GM21447 (cell line): ENCODE data around the gene TTLL5.

Source experiments
- ATAC-seq: cut with Tn5 transposase; IDR thresholded peaks from one replicate; pipeline ENCODE4 v1.9.1; 2021; ENCODE audit not compliant: unreplicated experiment

Gene TTLL5

DNA sequence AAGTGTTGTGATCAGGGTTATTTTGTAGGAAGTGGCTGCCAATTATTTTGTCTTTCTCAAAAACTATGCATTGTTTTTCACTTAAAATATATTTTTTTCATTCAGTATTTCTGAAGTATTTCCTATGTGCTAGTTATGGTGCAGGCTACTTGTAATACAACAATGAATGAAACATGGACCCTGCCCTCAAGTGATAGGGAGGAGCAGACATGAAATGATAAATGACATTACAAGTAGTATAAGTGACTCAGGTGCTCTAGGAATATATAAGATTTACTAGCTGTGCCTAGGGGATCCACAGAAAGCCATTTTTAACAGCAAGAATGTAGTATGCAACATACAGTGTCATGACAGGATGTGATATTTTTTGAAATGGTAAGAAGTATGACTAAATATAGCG, 65.3 kb downstream of the TTLL5 start:
- ATAC-seq: no peak

DNA sequence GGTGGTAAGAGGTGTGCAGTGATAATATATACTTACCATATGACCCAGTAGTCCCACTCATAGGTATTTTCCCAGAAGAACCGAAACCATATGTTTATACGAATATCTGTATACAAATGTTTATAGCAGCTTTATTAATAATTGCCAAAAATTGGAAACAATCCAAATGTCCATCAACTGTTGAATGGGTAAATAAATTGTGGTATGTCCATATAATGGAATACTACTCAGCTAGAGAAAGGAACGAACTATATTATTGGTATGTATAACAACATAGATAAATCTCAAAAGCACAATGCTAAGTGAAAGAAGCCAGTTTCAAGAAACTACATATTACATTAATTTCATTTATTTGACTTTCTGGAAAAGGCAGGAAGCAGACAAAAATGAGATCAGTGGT, 66.1 kb downstream of the TTLL5 start:
- no peak for ATAC-seq

DNA sequence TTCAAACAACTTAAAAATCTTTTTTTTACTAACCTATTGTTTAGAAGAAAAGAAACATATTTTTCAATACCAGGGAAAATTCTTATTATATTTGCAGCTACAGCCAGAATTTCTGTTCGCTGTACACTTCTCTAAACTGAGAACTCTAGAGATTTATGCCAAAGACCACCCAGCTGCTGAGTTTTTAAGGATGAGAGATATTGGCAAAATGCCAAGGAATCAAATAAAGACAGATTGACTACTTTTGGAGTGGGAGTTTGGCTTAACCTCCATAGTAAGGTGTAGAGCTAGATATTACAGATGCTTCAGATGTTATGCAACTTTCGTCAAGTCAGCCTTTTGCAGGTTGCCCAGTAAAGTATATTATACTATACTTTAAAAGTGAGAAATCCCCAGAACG, 71.8 kb downstream of the TTLL5 start:
- ATAC-seq: no peak

DNA sequence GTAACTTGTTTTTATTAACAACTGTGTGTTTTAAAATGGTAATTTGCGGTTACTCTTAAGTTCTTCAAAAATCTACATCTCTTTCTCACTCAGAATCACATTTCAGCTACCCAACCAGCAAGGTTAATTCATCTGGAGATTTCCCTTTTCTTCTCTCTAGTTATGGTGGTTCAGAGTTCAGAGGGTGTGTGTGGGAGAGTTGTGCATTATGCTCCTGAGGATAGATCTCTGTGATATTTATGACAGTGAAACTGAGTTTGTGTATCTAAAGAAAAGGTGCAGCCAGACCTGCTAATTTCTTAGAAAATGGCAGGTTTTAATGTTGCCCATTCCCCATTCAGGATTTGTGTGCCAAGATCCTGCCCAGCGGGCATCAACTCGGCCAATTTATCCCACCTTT, 73.8 kb downstream of the TTLL5 start:
- no peak for ATAC-seq

DNA sequence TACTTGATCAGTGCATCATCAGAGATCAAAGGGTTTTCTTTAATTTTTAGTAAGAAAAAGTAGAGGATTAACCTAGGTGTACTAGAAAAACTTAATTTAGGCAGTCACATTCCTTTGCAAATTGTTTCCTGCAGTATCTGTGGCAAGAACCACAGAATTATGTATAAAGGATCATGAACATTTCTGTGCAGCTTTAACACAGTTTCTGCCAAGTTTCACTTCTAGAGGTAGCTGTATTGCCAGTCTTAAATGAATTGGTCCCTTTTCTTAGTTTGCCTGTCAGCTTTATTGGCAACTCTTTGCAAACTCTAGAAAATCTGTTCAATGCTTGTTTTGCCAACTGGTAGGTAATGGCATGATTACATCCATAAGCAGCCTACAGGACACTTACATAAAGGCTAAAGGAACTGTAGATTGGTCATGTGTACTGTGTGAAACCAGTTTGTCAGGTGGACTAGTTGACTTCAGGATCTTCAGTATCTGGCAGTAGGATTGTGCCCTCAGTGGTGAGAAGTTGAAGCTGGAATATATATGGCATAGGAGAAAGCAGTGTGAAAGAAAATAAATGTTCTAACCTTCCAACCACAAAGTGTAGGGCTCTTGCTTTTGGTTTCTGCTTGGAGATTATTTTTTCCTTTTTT, 75.9 kb downstream of the TTLL5 start:
- no peak for ATAC-seq

DNA sequence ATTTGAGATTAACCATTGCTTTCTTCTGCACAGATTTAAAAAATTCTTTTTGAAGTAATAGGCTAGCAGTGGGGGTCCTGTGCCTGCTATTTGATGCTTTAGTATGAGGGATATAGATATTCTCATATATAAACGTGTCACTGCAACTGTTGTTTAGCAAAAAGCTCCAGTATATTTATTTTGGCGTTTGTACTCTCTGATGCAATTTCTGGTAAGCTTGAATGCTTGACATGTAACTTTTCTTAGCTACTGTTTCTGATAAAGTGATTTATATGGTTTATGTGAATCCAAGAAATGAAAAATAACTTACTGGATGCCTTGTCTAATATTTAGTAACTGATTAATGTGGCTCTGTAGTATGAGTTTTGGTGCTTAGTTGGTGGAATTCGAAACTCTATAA, 77.1 kb downstream of the TTLL5 start:
- ATAC-seq: no peak

DNA sequence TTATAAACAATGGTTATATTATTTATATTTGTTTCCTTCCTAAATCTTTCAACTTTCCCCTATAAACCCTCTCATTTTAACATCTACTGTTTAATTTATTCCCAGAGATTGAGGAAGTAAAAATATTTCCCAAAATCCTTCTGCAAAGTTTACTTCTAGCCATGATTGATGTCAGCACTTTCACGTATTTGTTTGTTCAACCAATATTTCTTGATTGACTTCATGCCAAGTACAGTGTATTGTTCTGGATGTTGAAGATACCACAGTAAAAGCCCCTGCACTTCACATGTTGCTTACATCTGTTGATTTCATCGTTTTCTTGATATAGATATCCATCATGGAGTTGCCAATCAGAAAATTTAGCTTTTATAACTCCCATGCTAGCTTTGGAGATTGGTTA, 81.8 kb downstream of the TTLL5 start:
- no peak for ATAC-seq

DNA sequence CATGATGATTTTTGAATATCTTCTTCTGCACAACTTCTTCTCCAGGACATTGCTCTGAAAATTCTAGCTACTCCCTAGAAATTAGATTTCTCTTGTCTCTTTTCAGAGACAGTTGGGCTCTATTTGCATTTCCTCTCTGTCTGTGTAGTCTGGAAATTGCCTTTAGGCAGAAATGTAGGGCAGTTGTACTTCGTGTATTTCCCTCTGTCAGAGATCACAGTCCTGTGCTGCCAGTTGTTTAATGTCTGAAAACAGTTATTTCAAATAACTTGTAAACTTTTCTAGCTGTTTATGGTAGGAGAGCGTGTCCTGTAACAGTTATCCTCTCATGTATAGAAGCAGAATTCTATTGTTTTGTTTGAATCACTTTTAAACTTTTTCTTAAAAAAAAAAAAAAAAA, 86.9 kb downstream of the TTLL5 start:
- ATAC-seq: no peak

DNA sequence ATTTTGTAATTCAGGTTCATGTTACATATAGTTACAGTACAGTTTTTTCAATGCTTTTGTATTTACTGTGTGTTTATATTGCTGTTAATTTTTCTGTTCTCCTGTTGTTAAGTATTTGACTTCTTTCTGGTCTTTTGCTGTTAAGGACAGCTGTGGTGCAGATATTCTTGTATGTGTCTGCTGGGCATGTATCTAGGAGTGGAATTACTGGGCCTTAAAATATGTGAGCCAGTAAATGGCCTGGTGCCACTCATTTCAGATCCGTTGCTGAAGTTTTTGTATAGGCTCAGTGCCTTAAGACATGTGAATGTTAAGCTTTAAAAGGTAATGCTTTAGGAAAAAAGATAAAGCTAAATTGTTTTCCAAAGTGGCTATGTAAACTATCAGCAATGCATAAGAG, 87.3 kb downstream of the TTLL5 start:
- no peak for ATAC-seq

DNA sequence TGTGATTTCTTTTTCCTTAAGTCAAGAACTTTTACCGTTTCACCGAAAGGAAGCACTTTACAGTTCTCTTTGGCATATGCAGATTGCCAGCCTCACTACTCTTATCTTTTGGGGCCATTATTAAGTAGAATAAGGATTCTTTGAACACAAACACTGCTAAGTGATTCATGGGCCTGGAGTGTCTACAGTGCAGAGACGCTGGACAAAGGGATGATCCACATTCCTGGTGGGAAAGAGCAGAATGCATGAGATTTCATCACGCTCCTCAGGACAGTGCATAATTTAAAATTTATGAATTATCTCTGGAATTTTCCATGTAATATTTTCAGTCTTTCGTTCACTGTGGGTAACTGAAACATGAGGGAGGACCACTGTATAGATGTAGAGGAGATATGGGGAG, 90.2 kb downstream of the TTLL5 start:
- ATAC-seq: no peak

DNA sequence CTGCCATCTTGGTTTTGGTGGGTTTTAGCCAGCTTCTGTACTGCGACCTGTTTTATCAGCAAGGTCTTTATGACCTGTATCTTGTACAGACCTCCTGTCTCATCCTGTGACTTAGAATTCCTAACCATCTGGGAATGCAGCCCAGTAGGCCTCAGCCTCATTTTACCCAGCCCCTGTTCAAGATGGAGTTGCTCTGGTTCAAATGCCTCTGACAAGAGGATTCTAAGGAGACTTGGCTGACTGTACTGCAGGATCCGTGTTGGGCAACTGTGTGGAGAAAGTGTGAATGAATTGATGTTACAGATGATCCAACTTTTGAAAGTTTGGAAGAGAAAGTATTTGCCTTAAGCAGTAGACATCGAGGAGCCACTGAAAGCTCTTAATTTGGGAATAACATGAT, 91.0 kb downstream of the TTLL5 start:
- ATAC-seq: no peak

DNA sequence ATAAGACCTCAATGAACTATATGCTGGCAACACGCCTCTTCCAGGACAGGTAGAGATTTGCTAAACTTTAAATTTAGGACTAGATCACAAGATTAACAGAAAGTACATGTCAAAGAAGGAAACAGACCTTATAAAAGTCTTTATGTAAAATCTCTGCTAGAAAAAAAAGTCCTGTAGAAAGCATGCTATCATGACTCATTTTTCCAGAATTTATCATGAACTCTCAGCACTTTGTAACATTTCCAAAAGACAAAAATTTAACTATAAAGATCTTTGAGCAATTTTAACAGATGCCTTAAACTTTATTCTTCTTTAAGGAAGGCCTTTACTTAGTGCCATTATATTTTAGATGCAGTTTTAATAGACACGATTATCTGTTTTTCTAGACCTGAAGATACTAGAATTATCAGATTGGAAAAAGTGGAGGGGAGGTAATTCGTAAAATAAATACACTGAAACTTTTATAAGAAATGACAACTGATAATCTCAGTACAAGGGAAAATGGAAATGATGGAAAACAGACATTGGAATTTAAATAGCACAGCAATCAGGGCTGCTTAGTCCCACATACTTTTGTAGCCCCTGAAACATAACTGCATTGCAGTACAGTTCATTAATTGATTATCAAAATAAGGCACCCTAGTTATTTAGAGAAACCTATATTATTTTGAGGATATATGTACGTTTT, 92.0 kb downstream of the TTLL5 start:
- ATAC-seq: no peak

DNA sequence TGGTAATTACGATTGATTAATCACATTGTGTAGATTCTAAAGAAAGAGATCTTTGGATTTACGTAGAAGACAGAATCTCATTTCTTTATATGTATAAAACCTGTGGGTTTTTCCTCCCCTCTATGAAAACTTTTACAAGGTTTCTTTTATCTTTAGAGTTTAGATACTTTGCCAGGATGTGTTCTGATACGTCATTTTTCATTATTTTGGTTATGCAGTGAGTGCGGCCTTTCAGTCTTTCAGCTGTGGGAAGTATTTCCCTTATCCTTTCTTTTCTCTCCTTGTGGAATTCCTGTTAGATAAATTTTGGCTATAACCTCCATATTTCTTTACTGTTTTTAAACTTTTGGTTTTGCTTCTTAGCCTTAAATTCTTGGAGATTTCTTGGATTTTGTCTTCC, 92.7 kb downstream of the TTLL5 start:
- no peak for ATAC-seq

DNA sequence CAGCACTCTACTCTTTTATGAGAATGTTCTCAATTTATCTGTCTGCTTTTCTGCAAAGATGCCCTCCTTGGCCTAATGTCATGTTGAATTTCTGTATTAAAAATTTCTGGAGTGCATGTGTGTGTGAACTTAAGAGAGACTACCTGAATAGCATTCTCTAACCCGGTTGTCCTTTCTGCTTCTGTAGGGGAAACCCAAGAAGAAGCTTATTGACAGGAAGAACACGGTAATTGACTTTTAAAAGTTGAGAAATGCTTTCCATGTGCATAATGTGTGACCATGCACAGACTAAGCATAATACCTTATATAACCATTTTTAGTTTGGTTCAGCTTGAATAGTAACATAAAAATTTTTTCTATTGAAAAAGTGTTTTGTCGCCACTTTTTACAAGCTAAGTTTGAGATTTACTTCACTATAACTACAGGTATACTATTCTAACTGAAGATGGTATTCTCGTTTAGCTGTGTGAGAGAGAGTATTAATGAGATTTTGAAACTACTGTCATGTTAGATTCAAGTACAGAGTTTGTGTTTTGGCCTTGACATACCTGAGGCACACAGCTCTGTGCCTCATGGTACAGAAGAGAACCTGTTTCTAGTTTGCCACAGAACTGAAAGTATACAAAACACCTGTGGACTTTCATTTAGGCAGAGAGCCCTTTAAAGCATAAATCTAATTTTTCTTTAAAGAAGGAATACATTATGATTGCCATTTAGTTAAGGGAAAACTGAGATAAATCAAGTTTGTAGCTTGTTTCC, 96.8 kb downstream of the TTLL5 start:
- no peak for ATAC-seq

DNA sequence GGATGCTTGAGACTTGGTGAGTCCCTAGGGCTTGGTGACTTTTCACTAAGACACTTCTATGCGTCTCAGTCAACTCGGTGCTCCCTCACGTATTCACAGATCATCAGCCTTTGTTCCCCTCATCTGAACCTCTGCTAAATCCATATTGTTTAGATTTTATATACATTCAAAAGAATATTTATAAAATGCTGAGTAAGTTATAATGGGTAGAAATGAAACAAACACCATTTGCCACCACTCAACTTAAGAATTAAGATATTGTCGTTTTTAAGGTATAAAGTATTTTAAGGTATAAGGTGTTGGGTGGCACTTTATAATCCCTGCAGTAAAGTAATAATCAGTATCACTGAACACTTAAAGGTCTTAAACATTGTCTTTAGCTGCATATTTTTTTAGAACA, 103.0 kb downstream of the TTLL5 start:
- no peak for ATAC-seq

DNA sequence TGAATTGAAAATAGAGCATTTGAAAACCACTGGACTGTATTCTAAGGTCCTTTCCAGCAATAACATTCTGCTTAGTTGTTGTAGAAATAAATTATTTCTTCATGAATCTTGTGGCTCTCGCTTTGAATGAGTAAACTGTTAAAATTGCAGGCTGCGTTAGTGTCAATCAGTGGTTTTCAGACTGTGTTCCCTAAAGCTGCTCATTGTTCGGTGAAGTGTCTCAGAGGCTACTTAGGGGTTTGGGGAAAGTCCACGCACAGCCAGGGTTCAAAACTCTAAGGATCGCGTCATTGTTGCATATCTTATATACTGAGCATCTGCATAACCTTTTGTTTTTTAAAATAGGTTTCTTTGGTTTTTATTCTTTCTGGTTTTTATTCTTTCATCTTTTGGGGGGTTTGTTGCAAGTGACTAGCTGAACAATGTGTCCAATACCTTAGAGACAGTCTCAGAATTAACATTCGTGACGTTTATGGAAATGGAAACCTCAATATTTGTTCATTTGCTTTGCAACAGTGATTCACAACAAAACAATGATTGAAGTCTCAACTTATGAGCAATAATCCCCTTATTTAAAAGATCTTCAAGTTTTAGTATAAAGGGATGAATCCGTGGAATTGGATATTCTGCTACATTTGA, 108.1 kb downstream of the TTLL5 start:
- no peak for ATAC-seq

DNA sequence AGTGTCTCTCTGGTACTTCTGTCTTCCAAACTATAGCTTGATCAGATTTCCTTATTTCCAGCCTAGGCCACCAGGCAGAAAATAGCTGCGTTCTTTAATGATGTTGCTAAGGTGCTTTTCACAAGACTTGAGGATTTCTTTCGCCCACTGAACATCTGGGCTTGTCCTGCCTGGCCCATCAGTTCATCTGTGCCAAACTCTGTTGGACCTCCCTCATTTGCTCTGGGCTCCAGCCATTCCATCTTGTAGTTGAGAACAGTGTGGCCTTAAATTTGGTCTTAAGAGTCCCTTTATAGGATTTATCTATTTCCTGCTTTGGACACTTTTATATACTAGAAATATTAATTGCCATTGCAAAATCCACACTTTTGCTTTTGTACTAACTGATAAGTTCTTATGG, 109.6 kb downstream of the TTLL5 start:
- ATAC-seq: no peak

DNA sequence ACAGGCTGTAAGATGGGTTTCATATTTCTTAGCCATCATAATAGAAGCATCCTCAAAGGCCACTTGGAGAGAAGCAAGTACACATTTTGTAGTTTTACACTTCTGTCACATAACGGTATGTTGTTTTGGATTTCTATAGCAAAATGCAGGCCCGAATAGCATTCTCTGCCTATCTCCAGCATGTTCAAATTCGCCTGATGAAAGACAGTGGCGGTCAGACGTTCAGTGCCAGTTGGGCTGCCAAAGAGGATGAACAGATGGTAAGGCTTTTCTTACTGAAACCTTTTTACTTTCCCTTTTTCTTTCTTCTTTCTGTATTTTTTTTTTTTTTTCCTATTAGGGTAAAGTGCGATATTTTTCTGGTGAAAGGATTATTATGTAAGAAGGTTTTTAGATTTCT, 110.5 kb downstream of the TTLL5 start:
- no peak for ATAC-seq

DNA sequence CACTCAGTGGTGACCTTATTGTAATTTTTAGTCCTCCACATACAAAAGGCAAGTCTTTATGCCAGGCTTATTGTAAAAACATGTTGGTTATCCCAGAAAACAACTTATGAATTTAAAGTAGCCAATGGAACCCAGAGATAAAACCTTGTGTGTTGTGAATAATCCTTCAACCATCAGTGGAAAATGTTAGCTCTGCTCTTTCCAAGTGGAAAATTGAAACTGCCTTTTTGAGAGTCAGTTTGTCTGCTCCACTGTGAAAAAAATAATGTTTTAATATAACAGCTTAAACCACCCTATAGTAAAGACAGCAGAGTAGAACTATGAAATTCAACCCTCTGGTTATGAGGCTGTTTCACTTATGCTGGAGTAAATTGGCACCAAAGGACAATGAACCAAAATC, 112.0 kb downstream of the TTLL5 start:
- no peak for ATAC-seq

DNA sequence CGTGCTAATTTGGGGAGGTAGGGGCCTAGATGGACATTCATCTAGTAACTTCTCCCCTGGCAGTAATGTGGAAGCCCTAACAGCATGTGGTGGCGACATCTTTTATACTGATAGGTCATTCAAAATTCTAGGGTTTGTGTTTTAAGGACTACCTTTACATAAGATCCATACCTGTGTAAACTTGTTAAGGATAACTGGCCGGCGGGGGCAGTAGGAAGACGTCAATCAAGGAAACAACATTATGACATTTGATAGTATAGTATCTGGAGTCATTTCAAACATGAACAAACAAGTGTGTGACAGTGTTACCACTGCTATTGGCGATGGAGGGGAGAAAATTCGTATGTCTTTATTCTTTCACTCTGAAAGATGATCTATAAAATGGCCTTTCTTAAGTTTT, 120.0 kb downstream of the TTLL5 start:
- ATAC-seq: no peak

DNA sequence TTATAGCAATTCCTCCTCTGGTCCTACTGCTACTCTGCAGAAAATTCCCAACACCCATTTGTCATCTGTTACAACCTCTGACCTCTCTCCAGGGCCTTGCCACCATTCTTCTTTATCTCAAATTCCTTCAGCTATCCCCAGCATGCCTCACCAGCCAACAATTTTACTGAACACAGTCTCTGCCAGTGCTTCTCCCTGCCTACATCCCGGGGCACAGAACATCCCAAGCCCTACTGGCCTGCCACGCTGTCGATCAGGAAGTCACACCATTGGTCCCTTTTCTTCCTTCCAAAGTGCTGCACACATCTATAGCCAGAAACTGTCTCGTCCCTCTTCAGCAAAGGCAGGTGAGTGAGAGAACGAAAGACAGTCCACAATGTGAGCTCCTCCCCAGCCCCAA, 122.1 kb downstream of the TTLL5 start:
- no peak for ATAC-seq
